ENCODE results near the gene LBX2. TPM values are rescaled to one million over a fixed set of nuclear protein-coding genes. Genes with fewer than 3 reads are reported as not detected.

Gene LBX2
- total RNA-seq, 5 donors from 2014 or later (not counting 1 experiment from before 2014, with no cell fraction given): 0.32 to 0.73 (median 0.66) TPM; not detected in 1

GRCh38 chr2:74448771-74449170, 50.6 kb downstream of the LBX2 start:
- peaks cover 3 to 8% of the 10 kb centered on the region in 2 donors for H3K27me3 Mint-ChIP-seq
- no peak overlapping the region for H3K4me3 ChIP-seq (ENCODE audit: control insufficient read depth in 1 of 2, extremely low read depth in 1 of 2, low read length in 1 of 2)
- H3K36me3 ChIP-seq (ENCODE audit: control insufficient read depth in 2 of 2, extremely low read depth in 1 of 2, insufficient read depth in 1 of 2, low read length in 1 of 2): no peaks in the 10 kb centered on the region
- H3K27ac ChIP-seq (ENCODE audit: low read length): no peak overlapping the region
- no peaks in the 10 kb centered on the region for H3K9me3 Mint-ChIP-seq
- WGBS (ENCODE audit: insufficient coverage): 100% methylated on average over 1 of the region's 2 CpGs
- ATAC-seq (replicated peaks in 1 of 4): no peak
- H3K4me1 ChIP-seq (ENCODE audit: control insufficient read depth in 1 of 2, extremely low read depth in 1 of 2, insufficient read depth in 2 of 2, low read length in 2 of 2): peaks cover 8 to 16% of the 10 kb centered on the region in 2 experiments
- peaks cover 0 to 6% of the 10 kb centered on the region in 2 experiments for H3K27me3 ChIP-seq (replicated peaks in 1 of 2; ENCODE audit: control insufficient read depth in 2 of 2, extremely low read depth in 1 of 2, insufficient read depth in 2 of 2, low read length in 1 of 2)
- POLR2A ChIA-PET: no interaction called here
- H3K4me1 Mint-ChIP-seq: peaks cover 11 to 17% (median 15%) of the 10 kb centered on the region in 3 donors
- no peaks in the 10 kb centered on the region for H3K9me3 ChIP-seq
- no peak for DNase-seq
- CTCF ChIA-PET: no interaction called here
- H3K27ac Mint-ChIP-seq: no peak overlapping the region
- H3K36me3 Mint-ChIP-seq: no peaks in the 10 kb centered on the region
- H3K4me3 Mint-ChIP-seq: no peak overlapping the region

Other genes with a start within 250 kb of the LBX2 start
- 10 to 100 TPM; 10.1 to 19.3 (median 14.6) TPM for gene SLC4A5, start 156.2 kb downstream of the LBX2 start, total RNA-seq
- 100 to 1,000 TPM in 3 of 5 donors, 10 to 100 TPM in 2; 81.9 to 124 (median 117) TPM for gene DCTN1, start 119.3 kb downstream of the LBX2 start, total RNA-seq
- gene C2orf81, start 78.0 kb downstream of the LBX2 start, total RNA-seq: 1 to 10 TPM; 5.0 to 9.5 (median 7.5) TPM
- 10 to 100 TPM; 31.4 to 46.8 (median 45.4) TPM for gene WDR54, start 77.9 kb downstream of the LBX2 start, total RNA-seq
- gene RTKN, start 57.7 kb downstream of the LBX2 start, total RNA-seq: 1 to 10 TPM in 1 of 5 donors, under 1 TPM in 3, not detected in 1; 0.93 to 1.7 (median 0.96) TPM
- gene INO80B, start 44.5 kb downstream of the LBX2 start, total RNA-seq: 10 to 100 TPM; 44.5 to 70.8 (median 68.4) TPM
- 100 to 1,000 TPM in 2 of 5 donors, 10 to 100 TPM in 3; 80.2 to 104 (median 98.2) TPM for gene WBP1, start 41.2 kb downstream of the LBX2 start, total RNA-seq
- gene MOGS, start 34.2 kb downstream of the LBX2 start, total RNA-seq: 100 to 1,000 TPM in 1 of 5 donors, 10 to 100 TPM in 4; 72.0 to 114 (median 93.8) TPM
- gene MRPL53, start 26.9 kb downstream of the LBX2 start, total RNA-seq: 10 to 100 TPM; 53.9 to 77.9 (median 59.4) TPM
- gene CCDC142, start 16.6 kb downstream of the LBX2 start, total RNA-seq: 10 to 100 TPM; 16.1 to 59.3 (median 56.7) TPM
- gene TTC31, start 16.5 kb downstream of the LBX2 start, total RNA-seq: 10 to 100 TPM; 33.1 to 45.8 (median 44.6) TPM
- gene PCGF1, start 8.1 kb upstream of the LBX2 start, total RNA-seq: 10 to 100 TPM; 17.6 to 34.3 (median 28.0) TPM
- under 1 TPM in 2 of 5 donors, not detected in 3; 0.28 to 0.46 TPM for gene TLX2, start 14.8 kb upstream of the LBX2 start, total RNA-seq
- under 1 TPM in 3 of 5 donors, not detected in 2; 0.33 to 0.76 (median 0.47) TPM for gene DQX1, start 26.6 kb upstream of the LBX2 start, total RNA-seq
- 100 to 1,000 TPM; 144 to 167 (median 149) TPM for gene AUP1, start 30.1 kb upstream of the LBX2 start, total RNA-seq
- gene HTRA2, start 30.3 kb upstream of the LBX2 start, total RNA-seq: 10 to 100 TPM; 25.1 to 45.2 (median 38.3) TPM
- gene LOXL3, start 54.3 kb upstream of the LBX2 start, total RNA-seq: under 1 TPM in 4 of 5 donors, not detected in 1; 0.10 to 0.47 (median 0.38) TPM
- gene DOK1, start 55.1 kb upstream of the LBX2 start, total RNA-seq: 10 to 100 TPM in 3 of 5 donors, 1 to 10 TPM in 2; 9.6 to 36.5 (median 33.0) TPM
- gene M1AP, start 148.7 kb upstream of the LBX2 start, total RNA-seq: not detected
- 10 to 100 TPM; 12.2 to 24.9 (median 18.6) TPM for gene SEMA4F, start 154.6 kb upstream of the LBX2 start, total RNA-seq

Measured in T-cell (primary cell).